CD4-positive, alpha-beta T cell treated with Interleukin-21 for 1 hour (primary cell): ENCODE results near the gene APPBP2.

Source experiments
- DNase-seq: peaks from one replicate; pipeline ENCODE4 v3.0.0-alpha.2; 2020

APPBP2 gene

GRCh38 chr17:60393840-60394723 is 132.0 kb downstream of the APPBP2 start:
- DNase-seq, result no peak
